Left lung (tissue), 10 donors: Measurements from ENCODE around the gene SVOPL. TPM values are rescaled to one million over a fixed set of nuclear protein-coding genes. Genes with fewer than 3 reads are reported as not detected.

Experiments
- ATAC-seq: fragments of 200-7000 bp; cut with Tn5 transposase; one replicate; pipeline ENCODE4 v1.9.1; 2020; ENCODE audit warnings: moderate library complexity
- DNase-seq, 4 donors: peaks; one replicate each; pipeline ENCODE4 v3.0.0-alpha.2; 2013 to 2020
- H3K27ac ChIP-seq, 2 donors: fragments of 200-600 bp; sonication (generic) in 1 of 2; one replicate each; pipeline versions ENCODE4 v1.5.0 to v1.8.0; 2020 to 2021
- H3K27me3 ChIP-seq, 2 donors: fragments of 200-600 bp; sonication (generic) in 1 of 2; one replicate each; pipeline versions ENCODE4 v1.5.0 to v1.8.0; 2020 to 2021
- H3K36me3 ChIP-seq, 2 donors: fragments of 200-600 bp; sonication (generic) in 1 of 2; one replicate each; pipeline versions ENCODE4 v1.5.0 to v1.8.0; 2020 to 2021
- H3K4me1 ChIP-seq, 2 donors: fragments of 200-600 bp; one replicate each; pipeline ENCODE4 v1.8.0; 2021
- H3K4me3 ChIP-seq, 2 donors: fragments of 200-600 bp; sonication (generic) in 1 of 2; one replicate each; pipeline versions ENCODE4 v1.5.0 to v1.8.0; 2020 to 2021; ENCODE audit warnings: mild to moderate bottlenecking in 1 of 2
- H3K9me3 ChIP-seq, 2 donors: fragments of 200-600 bp; sonication (generic) in 1 of 2; one replicate each; pipeline versions ENCODE4 v1.5.0 to v1.8.0; 2020 to 2021
- CTCF ChIP-seq, 2 donors: fragments of 200-600 bp; sonication (generic) in 1 of 2; IDR thresholded peaks; one replicate each; pipeline versions ENCODE4 v1.5.0 to v1.8.0; 2021; ENCODE audit warnings: antibody characterized with exemption in 2 of 2
- intact Hi-C, 2 donors: fragments of 100-400 bp; cut with DNase I; formaldehyde crosslinking; loops; one replicate each; pipeline versions ENCODE4 v1.11.2 to v1.14.2; 2022
- polyA plus RNA-seq, 6 donors: library from polyadenylated mRNA; unstranded; fragments of 120-200 nt; gene quantifications; one replicate each; pipeline ENCODE4 v1.2.1, GENCODE V29; 2013; ENCODE audit not compliant: insufficient read length in 6 of 6
- total RNA-seq, 2 donors: library from RNA; stranded (reverse); fragmentation: NEBNext Ultra II Directional; extraction: Animal tissue kit (Norgen Biotek cat#: 25700); gene quantifications; one replicate each; pipeline ENCODE4 v1.2.1, GENCODE V29; 2021
- donor health status: DM: no; HTN: yes; CAD: no.
- donor health status: DM: no; HTN: no; CAD: no.

SVOPL gene
- total and polyA plus RNA-seq, 8 donors = 0.26 to 3.8 (median 2.5) TPM; not detected in 1

GRCh38 chr7:138630059-138630610 lies 71.0 kb downstream of the SVOPL start:
- intact Hi-C loops = no loop called here
- no peaks in the 10 kb centered on the region for H3K36me3 ChIP-seq
- DNase-seq (no peak), ATAC-seq (no peak)
- H3K4me1 ChIP-seq = peaks cover 0 to 5% of the 10 kb centered on the region in 2 donors
- no peak for TF ChIP-seq CTCF (IDR thresholded peaks at IDR 0.05)
- no peaks in the 10 kb centered on the region for H3K9me3 ChIP-seq
- H3K27ac ChIP-seq = no peak overlapping the region
- no peaks in the 10 kb centered on the region for H3K27me3 ChIP-seq
- no peak overlapping the region for H3K4me3 ChIP-seq

GRCh38 chr7:138627361-138627760 lies 73.8 kb downstream of the SVOPL start:
- Histone ChIP-seq H3K36me3 (no peaks in the 10 kb centered on the region), H3K27ac (no peak overlapping the region), H3K4me3 (no peak overlapping the region), H3K9me3 (no peaks in the 10 kb centered on the region), H3K27me3 (no peaks in the 10 kb centered on the region), H3K4me1 (peaks cover 0 to 5% of the 10 kb centered on the region in 2 donors)
- DNase-seq = no peak
- intact Hi-C loops = no loop called here
- no peak for TF ChIP-seq CTCF (IDR thresholded peaks at IDR 0.05)
- ATAC-seq = no peak

GRCh38 chr7:138626846-138627245 lies 74.3 kb downstream of the SVOPL start:
- no peak for DNase-seq
- no peaks in the 10 kb centered on the region for H3K36me3 ChIP-seq
- no peak for TF ChIP-seq CTCF (IDR thresholded peaks at IDR 0.05)
- intact Hi-C loops = no loop called here
- H3K9me3 ChIP-seq = no peaks in the 10 kb centered on the region
- no peak overlapping the region for H3K27ac ChIP-seq
- no peaks in the 10 kb centered on the region for H3K27me3 ChIP-seq
- peaks cover 0 to 5% of the 10 kb centered on the region in 2 donors for H3K4me1 ChIP-seq
- no peak overlapping the region for H3K4me3 ChIP-seq
- ATAC-seq = no peak

GRCh38 chr7:138625849-138626230 lies 75.3 kb downstream of the SVOPL start:
- H3K27me3 ChIP-seq = no peaks in the 10 kb centered on the region
- peaks cover 0 to 5% of the 10 kb centered on the region in 2 donors for H3K4me1 ChIP-seq
- no peak overlapping the region for H3K4me3 ChIP-seq
- intact Hi-C loops = no loop called here
- H3K27ac ChIP-seq = no peak overlapping the region
- no peaks in the 10 kb centered on the region for H3K9me3 ChIP-seq
- ATAC-seq (peak; percentile 54), DNase-seq (peak in 1 of 4 donors; percentile 32)
- TF ChIP-seq CTCF (IDR thresholded peaks at IDR 0.05) = no peak
- H3K36me3 ChIP-seq = no peaks in the 10 kb centered on the region

- DNase-seq (peak in 1 of 4 donors; percentile 16), ATAC-seq (peak; percentile 43)
- H3K4me3 ChIP-seq = no peak overlapping the region
- TF ChIP-seq CTCF (IDR thresholded peaks at IDR 0.05) = no peak
- no peaks in the 10 kb centered on the region for H3K27me3 ChIP-seq
- H3K4me1 ChIP-seq = peaks cover 0 to 5% of the 10 kb centered on the region in 2 donors
- H3K9me3 ChIP-seq = no peaks in the 10 kb centered on the region
- no peaks in the 10 kb centered on the region for H3K36me3 ChIP-seq
- intact Hi-C loops = no loop called here
- H3K27ac ChIP-seq = no peak overlapping the region
Measured at GRCh38 chr7:138625084-138625848, 75.9 kb downstream of the SVOPL start.
